Left renal pelvis (tissue), 4 donors: Measurements from ENCODE around the gene CFAP54. TPM values are rescaled to one million over a fixed set of nuclear protein-coding genes. Genes with fewer than 3 reads are reported as not detected.
A peak's percentile ranks its signal among the peaks of the same experiment; 100 is the strongest.

Source experiments
- DNase-seq, 4 donors: peaks; one replicate each; pipeline ENCODE4 v3.0.0-alpha.2; 2013; ENCODE audit warnings: low read depth in 4 of 4, low spot score in 3 of 4
- polyA plus RNA-seq, 4 donors: library from polyadenylated mRNA; unstranded; fragments of 120-200 nt; gene quantifications; one replicate each; pipeline ENCODE4 v1.2.1, GENCODE V29; 2013; ENCODE audit not compliant: insufficient read length in 4 of 4

CFAP54 gene
- polyA plus RNA-seq, 4 donors: 0.44 to 3.8 (median 2.7) TPM

- DNase-seq: no peak
These were observed 319.2 kb downstream of the CFAP54 start for GRCh38 chr12:96808587-96808986.

- no peak for DNase-seq
These were observed 320.1 kb downstream of the CFAP54 start for GRCh38 chr12:96809522-96809921.

DNA sequence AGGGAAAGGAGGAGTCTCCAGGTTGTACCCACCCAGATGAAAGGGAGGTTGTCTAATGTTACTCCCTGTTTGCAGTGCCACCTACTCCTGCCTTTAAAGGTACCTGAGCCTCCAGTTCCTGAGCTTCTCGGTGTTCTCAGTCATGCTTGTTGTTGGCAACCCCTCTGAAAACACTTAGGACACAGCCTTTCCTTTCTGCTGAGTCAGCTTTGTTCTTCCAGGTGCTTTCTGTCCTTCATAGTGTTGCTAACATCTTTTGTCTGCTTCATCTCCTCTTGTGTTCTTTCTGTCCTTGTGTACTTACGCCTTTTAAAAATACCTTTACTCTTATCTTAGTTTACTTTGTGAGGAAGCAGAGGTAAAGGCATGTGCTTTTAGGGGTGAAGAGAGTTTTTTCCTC lies 320.7 kb downstream of the CFAP54 start:
- no peak for DNase-seq

- no peak for DNase-seq
These were observed 321.1 kb downstream of the CFAP54 start for GRCh38 chr12:96810477-96810876.

DNA sequence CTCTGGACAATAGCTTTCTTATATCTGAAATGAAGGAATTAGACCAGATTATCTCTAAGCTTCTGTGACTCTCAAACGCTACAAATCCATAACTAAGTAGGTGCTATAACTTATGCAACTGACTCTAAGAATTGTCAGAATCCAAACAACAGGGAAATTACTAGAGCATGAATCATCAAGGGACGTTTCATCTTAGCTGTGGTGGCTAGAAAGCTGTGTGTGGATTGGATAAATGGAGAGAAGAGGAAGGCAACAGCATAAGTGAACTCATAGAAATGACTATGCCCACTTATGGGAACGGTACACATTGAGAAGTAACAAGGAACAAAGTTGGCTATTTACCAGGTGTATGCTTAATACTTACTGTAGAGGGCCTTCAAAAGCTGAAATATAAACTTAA lies 321.7 kb downstream of the CFAP54 start:
- no peak for DNase-seq

DNA sequence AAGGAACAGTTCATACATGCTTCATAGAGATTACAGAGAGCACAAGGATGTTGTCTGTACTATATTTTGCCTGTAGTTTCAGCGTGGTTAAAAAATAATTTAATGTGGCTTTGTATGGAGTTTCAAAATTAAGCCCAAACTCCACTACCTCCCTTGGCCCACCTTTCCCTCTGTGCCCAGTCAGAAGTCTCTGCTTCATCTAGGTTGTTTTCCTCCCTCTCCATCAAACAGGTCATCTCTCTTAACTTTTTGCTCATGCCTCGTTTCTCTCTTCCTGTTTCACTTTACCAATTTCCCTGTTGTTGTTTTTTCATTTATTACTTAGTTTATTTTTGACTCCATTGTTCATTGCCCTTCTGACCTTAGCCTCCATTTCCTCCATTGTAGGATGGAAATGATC lies 322.8 kb downstream of the CFAP54 start:
- DNase-seq: no peak

- no peak for DNase-seq
These were observed 324.8 kb downstream of the CFAP54 start for GRCh38 chr12:96814200-96814599.

DNA sequence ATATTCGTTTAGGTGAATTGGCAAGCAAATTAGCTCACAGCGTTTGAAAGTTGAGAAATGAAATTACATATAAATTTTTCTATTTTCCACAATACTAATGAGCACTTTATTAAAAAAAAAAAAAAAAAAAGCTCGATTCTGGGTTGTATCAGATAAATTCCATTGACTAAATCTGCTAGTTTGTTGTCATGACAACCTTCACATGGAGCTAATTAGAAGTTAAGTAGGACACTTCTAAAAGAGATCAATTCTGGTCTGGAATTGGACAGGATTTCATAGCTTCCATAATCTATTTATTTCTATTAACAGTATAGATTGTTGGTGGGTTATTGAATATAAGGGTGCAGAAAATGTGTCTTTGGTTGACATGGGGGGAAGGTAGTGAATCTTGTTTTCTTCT lies 332.2 kb downstream of the CFAP54 start:
- no peak for DNase-seq

- no peak for DNase-seq
These were observed 333.3 kb downstream of the CFAP54 start for GRCh38 chr12:96822641-96823040.

- DNase-seq: no peak
These were observed 334.9 kb downstream of the CFAP54 start for GRCh38 chr12:96824074-96824837.

DNA sequence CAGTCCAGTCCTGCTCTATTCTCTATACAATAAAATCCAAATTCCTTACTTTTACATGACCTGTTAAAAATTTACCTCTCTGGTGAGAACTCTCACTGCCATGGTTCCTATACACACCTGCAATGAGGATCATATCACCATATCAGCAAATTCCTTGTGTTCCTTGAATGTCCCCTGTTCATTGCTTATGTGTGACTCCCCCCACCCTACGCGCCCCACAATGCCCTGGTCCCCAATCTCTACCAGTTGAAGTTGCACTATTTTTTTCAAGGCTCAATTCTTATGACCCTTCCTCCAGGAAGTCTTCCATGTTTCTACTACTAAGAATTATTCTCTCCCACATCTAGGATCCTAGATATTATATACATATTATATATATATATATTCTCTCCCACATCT lies 335.5 kb downstream of the CFAP54 start:
- DNase-seq: no peak

DNA sequence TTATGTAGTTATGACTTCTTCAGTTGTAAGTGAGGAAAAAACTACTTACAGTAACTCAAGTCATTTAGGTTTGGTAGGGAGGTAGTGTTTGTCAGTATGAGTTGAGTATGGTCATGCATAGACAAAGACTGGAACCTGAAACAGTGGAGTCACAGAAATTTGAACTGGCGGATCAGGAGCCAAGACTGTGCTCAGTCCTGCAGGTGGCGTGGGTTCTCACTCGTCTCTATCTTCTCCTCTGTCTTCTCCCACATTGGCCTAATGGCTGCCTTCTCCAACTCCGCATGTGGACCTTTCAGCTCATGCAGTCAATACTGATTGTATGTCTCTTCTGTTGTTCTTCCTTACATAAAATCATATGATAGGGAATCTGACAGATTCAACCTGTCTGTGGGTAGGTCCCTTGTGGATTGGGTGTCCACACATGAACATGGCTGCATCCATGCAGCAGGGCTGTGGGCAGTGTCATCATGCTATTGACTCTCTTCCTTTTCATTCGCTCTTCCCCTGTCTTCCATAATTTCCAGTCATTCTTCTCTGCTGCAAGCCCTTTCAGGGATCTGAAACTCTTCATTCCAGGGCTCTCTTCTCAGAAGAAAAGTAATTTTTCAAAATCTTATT lies 338.9 kb downstream of the CFAP54 start:
- no peak for DNase-seq

DNA sequence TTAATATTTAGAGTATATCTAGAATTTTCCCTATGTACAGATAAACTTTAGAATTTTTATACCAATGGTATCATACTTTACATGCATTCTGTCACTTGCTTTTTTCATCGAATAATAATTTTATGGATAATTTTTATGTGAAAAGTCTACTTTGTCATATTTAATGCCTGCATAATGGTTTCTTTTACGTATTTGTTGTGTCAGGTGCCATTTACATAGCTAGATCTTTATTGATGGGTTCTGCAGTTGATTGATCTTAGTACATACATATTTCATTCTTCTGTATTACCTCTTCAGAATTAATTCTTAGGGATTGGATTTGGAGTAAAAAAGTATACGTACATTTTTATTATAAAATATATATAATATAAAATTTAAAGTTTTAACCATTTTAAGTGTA lies 340.0 kb downstream of the CFAP54 start:
- no peak for DNase-seq

DNA sequence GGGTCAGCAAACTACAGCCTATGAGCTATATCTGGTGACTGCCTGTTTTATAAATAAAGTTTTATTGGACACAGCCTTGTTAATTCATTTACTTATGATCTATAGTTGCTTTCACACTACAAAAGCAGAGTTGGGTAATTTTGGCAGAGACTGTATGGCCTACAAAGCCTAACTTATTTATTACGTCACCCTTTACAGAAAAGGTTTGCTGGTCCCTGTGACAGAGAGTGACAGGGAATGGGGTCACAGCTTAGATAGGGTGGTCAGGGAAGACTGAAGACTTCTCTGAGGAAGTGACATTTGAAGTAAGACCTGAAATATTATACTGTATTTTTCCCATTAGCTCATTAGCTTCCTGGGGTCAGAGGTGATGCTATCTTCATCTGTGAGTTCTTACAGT lies 342.0 kb downstream of the CFAP54 start:
- no peak for DNase-seq

DNA sequence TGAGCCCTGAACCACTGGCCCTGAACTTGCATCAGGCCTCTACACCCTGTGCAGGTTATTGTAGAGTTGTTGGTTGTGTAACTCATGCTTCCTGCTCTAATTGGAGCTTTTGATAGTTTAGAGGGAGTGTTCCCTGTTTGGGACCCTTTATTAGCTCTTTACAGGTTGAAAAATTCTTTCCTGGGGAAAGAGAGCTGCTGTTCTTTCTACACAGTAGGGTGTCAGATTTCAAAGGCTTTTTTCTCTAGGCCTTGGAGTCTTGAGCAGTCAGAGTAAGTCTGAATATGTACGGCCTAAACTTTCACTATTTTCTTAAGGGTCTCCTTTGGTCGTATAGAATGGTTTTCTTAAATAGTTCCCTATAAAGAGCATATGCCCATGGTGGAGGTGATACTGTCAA lies 356.9 kb downstream of the CFAP54 start:
- DNase-seq: peak in 2 of 4 donors; percentile 6 to 15

DNA sequence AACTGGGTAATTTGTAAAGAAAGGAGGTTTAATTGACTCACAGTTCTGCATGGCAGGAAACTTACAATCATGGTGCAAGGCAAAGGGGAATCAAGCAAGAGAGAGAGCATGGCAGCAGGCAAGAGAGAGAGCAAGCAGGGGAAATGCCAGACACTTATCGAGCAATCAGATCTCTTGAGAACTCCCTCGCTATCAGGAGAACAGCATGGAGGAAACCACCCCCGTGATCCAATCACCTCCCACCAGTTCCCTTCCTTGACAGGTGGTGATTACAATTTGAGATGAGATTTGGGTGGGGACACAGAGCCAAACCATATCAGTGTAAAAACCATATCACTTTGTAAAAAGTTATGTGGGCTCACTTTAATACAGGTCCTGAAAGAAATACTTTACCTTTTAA lies 361.3 kb downstream of the CFAP54 start:
- no peak for DNase-seq

GRCh38 chr12:96858162-96858561 lies 368.8 kb downstream of the CFAP54 start:
- DNase-seq: no peak

DNA sequence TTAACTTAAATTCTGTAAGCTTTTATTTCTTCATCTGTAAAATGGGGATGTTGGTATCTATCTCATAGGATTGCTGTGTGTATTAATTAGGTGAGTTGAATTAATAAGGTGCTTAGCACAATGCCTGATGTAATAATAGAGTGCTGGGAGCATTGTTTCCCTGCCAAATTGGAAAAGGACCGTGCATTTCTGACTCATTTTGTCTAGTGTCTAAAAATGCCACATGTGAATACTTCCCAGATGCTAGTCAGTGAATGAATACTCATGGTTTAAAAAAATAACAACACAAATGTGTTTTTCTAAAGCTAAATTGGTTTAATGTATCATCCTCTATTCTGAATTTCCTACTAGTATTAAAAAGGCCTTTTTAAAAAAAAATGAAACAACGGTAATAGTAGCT lies 372.3 kb downstream of the CFAP54 start:
- no peak for DNase-seq

GRCh38 chr12:96862326-96862725 lies 372.9 kb downstream of the CFAP54 start:
- no peak for DNase-seq

GRCh38 chr12:96864335-96864734 lies 375.0 kb downstream of the CFAP54 start:
- DNase-seq: no peak

DNA sequence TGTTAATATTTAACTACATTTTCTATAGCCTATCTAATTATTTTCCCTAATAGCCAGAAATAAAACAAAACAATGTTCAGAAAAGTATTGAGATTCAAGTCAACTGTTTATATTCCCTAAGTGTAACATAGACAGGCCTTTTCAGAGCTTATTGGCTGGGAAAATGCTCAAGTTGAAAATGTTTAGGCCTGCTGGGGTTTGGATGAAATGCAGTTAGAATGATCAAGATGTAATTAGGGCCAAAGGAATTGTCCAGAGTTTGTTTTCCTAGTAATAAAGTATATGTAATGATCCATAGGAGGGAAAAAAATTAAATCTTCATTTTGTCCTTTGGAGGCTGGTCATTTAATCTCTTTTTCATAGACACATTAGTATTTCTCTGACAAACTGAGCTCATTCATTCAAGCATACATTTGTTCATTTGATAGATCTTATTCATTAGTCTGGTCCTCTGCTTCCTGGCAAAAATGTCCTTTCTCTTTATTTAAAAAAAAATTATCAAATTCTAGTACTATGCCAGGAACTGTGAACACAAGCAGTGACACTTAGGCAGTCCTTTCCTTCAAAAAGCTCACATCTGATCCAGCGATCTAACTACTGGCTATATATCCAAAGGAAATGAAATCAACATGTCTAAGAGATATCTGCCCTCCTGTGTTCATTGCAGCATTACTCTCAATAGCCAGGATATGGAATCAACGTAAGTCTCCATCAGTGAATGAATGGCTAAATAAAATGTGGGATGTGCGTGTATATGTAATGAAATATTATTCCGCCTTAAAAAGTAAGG lies 377.6 kb downstream of the CFAP54 start:
- no peak for DNase-seq

DNA sequence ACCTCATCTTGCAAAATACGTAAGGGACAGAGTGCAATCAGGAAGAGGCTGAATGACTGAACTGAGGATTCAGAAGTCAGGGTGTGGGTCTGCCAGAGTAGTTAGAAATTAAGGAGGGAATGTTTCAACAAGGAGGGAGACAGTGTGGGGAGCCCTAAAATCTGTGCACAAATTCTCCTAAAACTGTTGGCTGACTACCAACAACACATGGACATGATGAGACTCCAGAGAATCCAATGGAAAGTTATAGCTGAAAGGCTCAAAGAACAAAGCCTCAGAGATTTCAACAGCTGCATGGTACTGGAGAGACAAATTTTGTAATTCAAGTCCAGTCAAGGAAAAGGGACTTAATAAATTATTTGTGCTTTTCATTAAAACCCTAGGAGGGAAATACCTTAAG lies 381.6 kb downstream of the CFAP54 start:
- no peak for DNase-seq
